ENCODE data around the gene KLRG1.

The KLRG1 gene

GRCh38 chr12:8956772-8957171 lies 32.6 kb upstream of the KLRG1 start:
- TF ChIP-seq CTCF (IDR thresholded peaks at IDR 0.05; ENCODE audit: low read depth, low read length, missing control alignments): no peak
- H3K4me3 ChIP-seq (ENCODE audit: low read depth, low read length): no peak overlapping the region
- DNase-seq (ENCODE audit: low read depth): no peak

- TF ChIP-seq CTCF (IDR thresholded peaks at IDR 0.05; ENCODE audit: low read depth, low read length, missing control alignments): no peak
- H3K4me3 ChIP-seq (ENCODE audit: low read depth, low read length): no peak overlapping the region
- DNase-seq (ENCODE audit: low read depth): no peak
Measured at GRCh38 chr12:8957561-8957960, 31.8 kb upstream of the KLRG1 start.

- TF ChIP-seq CTCF (IDR thresholded peaks at IDR 0.05; ENCODE audit: low read depth, low read length, missing control alignments): no peak
- H3K4me3 ChIP-seq (ENCODE audit: low read depth, low read length): no peak overlapping the region
- no peak for DNase-seq (ENCODE audit: low read depth)
Measured at GRCh38 chr12:8958066-8958465, 31.3 kb upstream of the KLRG1 start.

GRCh38 chr12:8960176-8960575 lies 29.2 kb upstream of the KLRG1 start:
- no peak overlapping the region for H3K4me3 ChIP-seq (ENCODE audit: low read depth, low read length)
- TF ChIP-seq CTCF (IDR thresholded peaks at IDR 0.05; ENCODE audit: low read depth, low read length, missing control alignments): no peak
- DNase-seq (ENCODE audit: low read depth): no peak

GRCh38 chr12:8968761-8969160 lies 20.6 kb upstream of the KLRG1 start:
- TF ChIP-seq CTCF (IDR thresholded peaks at IDR 0.05; ENCODE audit: low read depth, low read length, missing control alignments): no peak
- DNase-seq (ENCODE audit: low read depth): no peak
- no peak overlapping the region for H3K4me3 ChIP-seq (ENCODE audit: low read depth, low read length)

- no peak for DNase-seq (ENCODE audit: low read depth)
- TF ChIP-seq CTCF (IDR thresholded peaks at IDR 0.05; ENCODE audit: low read depth, low read length, missing control alignments): no peak
- no peak overlapping the region for H3K4me3 ChIP-seq (ENCODE audit: low read depth, low read length)
Measured at GRCh38 chr12:8969861-8970411, 19.4 kb upstream of the KLRG1 start.

GRCh38 chr12:8970432-8970831 lies 18.9 kb upstream of the KLRG1 start:
- DNase-seq (ENCODE audit: low read depth): no peak
- no peak overlapping the region for H3K4me3 ChIP-seq (ENCODE audit: low read depth, low read length)
- no peak for TF ChIP-seq CTCF (IDR thresholded peaks at IDR 0.05; ENCODE audit: low read depth, low read length, missing control alignments)
